ENCODE results near the gene CD14.
A peak's percentile ranks its signal among the peaks of the same experiment; 100 is the strongest.
"Not testable (repeated sequence)": the region's sequence is repeated elsewhere in the genome, so short reads cannot be mapped to it uniquely, and the experiment has no call there.

Gene CD14

GRCh38 chr5:140639148-140639981 lies 6.4 kb upstream of the CD14 start, which contains the start of gene TMCO6:
Gene TMCO6 (plus strand): TSS chr5:140639451. CDS start chr5:140639528, 77 bp downstream.
- TF ChIP-seq, protein P1, sequence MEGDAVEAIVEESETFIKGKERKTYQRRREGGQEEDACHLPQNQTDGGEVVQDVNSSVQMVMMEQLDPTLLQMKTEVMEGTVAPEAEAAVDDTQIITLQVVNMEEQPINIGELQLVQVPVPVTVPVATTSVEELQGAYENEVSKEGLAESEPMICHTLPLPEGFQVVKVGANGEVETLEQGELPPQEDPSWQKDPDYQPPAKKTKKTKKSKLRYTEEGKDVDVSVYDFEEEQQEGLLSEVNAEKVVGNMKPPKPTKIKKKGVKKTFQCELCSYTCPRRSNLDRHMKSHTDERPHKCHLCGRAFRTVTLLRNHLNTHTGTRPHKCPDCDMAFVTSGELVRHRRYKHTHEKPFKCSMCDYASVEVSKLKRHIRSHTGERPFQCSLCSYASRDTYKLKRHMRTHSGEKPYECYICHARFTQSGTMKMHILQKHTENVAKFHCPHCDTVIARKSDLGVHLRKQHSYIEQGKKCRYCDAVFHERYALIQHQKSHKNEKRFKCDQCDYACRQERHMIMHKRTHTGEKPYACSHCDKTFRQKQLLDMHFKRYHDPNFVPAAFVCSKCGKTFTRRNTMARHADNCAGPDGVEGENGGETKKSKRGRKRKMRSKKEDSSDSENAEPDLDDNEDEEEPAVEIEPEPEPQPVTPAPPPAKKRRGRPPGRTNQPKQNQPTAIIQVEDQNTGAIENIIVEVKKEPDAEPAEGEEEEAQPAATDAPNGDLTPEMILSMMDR (IDR thresholded peaks at IDR 0.05; ENCODE audit: insufficient read depth, low read length, poor library complexity, severe bottlenecking) = peak; percentile 43
- TF ChIP-seq EZH2phosphoT487 (conservative IDR thresholded peaks at IDR 0.05; ENCODE audit: low read length) = no peak
- 0 out of 2 replicates have a peak, but pooled peaks cover 5% of the 10 kb centered on the region for H3F3A ChIP-seq (ENCODE audit: insufficient read depth)
- 0 out of 2 replicates have a peak within 1 kb of the TSS, but pooled peaks have one; percentile 25 for H3K27ac ChIP-seq (ENCODE audit: low read depth, low read length)
- no peaks in the 10 kb centered on the region for H3K9me2 ChIP-seq (replicated peaks; ENCODE audit: insufficient read depth, low read length)
- no peaks in the 10 kb centered on the region for H3K36me3 ChIP-seq (ENCODE audit: low read length)
- peaks cover 10% of the 10 kb centered on the region for H3K79me2 ChIP-seq (ENCODE audit: insufficient read depth, low read length)
- no peaks in the 10 kb centered on the region for H4K20me1 ChIP-seq (ENCODE audit: low read depth, low read length)
- H3K27me3 ChIP-seq (ENCODE audit: low read length) = no peaks in the 10 kb centered on the region
- peak within 1 kb of the TSS; percentile 71 for H3K4me3 ChIP-seq (ENCODE audit: insufficient read depth, low read length, poor library complexity, severe bottlenecking)
- peak within 1 kb of the TSS; percentile 67 for H3K4me2 ChIP-seq (ENCODE audit: low read depth, low read length, poor library complexity, severe bottlenecking)
- no peaks in the 10 kb centered on the region for H3K9me3 ChIP-seq (ENCODE audit: insufficient read depth, low read length)
- H3K9ac ChIP-seq (ENCODE audit: low read length) = peak within 1 kb of the TSS; percentile 97
- H2AFZ ChIP-seq (ENCODE audit: low read depth, low read length, severe bottlenecking) = peak within 1 kb of the TSS; percentile 98

DNA sequence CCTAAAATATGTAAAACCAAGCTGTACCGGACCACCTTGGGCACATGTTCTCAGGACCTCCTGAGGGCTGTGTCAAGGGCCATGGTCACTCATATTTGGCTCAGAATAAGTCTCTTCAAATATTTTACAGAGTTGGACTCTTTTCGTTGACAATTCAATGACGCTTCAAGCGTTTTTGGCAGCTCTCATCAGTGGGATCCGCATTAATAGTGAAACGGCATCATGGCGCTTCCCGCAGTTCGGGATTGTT lies 5.8 kb upstream of the CD14 start:
- H3K9ac ChIP-seq (ENCODE audit: low read length) = peak overlapping the region; percentile 97
- H3K4me2 ChIP-seq (ENCODE audit: low read depth, low read length, poor library complexity, severe bottlenecking) = peak overlapping the region; percentile 67
- peak overlapping the region; percentile 43 for H3K4me3 ChIP-seq (ENCODE audit: insufficient read depth, low read length, poor library complexity, severe bottlenecking)

DNA sequence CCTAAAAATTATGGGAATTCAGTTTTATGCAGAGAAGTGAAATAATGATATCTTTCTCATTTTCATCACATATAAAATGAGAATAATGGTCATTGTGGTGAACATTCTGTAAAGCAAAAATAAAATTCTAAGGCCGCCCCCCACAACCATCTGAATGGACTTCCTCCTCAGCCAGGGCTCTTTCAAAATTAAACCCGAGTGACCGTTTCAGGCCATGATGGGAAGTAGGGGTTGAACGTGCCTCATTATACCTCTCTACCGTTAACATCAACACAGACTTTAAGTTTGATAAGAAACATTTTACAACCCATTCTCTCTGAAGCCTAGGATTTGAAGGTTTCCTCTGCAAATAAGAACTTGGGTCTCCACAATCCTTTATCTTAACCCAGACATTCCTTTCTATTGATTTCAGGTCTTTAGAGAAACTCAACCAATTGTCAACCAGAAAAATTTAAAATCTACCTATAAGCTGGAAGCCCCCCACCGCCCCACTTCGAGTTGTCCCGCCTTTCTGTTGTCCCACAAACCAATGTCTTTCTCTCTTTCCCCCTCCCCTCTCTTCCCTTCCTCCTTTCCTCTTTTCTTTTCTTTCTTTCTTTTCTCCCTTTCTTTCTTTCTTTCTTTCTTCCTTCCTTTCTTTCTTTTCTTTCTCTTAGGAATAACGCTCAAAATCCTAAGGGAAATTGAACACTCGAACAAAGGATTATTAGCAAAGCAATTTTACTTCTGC lies 4.6 kb upstream of the CD14 start:
- H3K4me3 ChIP-seq (ENCODE audit: insufficient read depth, low read length, poor library complexity, severe bottlenecking) = no peak overlapping the region
- TF ChIP-seq, protein P1 (IDR thresholded peaks at IDR 0.05; ENCODE audit: insufficient read depth, low read length, poor library complexity, severe bottlenecking) = no peak
- TF ChIP-seq EZH2phosphoT487 (conservative IDR thresholded peaks at IDR 0.05; ENCODE audit: low read length) = no peak

More for the DNA sequence above, 5.8 kb upstream of the CD14 start:
- H3K36me3 ChIP-seq (ENCODE audit: low read length); H4K20me1 ChIP-seq (ENCODE audit: low read depth, low read length); H3K9me3 ChIP-seq (ENCODE audit: insufficient read depth, low read length); H3K27ac ChIP-seq (ENCODE audit: low read depth, low read length); H3F3A ChIP-seq (ENCODE audit: insufficient read depth); H3K27me3 ChIP-seq (ENCODE audit: low read length); H3K9me2 ChIP-seq (replicated peaks; ENCODE audit: insufficient read depth, low read length): not testable (repeated sequence)
- peaks cover 10% of the 10 kb centered on the region for H3K79me2 ChIP-seq (ENCODE audit: insufficient read depth, low read length)
- H2AFZ ChIP-seq (ENCODE audit: low read depth, low read length, severe bottlenecking) = peak overlapping the region; percentile 98

More for the DNA sequence above, 4.6 kb upstream of the CD14 start:
- H3F3A ChIP-seq (ENCODE audit: insufficient read depth) = 0 out of 2 replicates have a peak, but pooled peaks cover 5% of the 10 kb centered on the region
- H3K27ac ChIP-seq (ENCODE audit: low read depth, low read length) = no peak overlapping the region
- H3K79me2 ChIP-seq (ENCODE audit: insufficient read depth, low read length) = peaks cover 10% of the 10 kb centered on the region
- H3K4me2 ChIP-seq (ENCODE audit: low read depth, low read length, poor library complexity, severe bottlenecking) = no peak overlapping the region
- H4K20me1 ChIP-seq (ENCODE audit: low read depth, low read length) = no peaks in the 10 kb centered on the region
- H3K27me3 ChIP-seq (ENCODE audit: low read length) = no peaks in the 10 kb centered on the region
- H2AFZ ChIP-seq (ENCODE audit: low read depth, low read length, severe bottlenecking) = no peak overlapping the region
- H3K9me2 ChIP-seq (replicated peaks; ENCODE audit: insufficient read depth, low read length) = no peaks in the 10 kb centered on the region
- no peaks in the 10 kb centered on the region for H3K9me3 ChIP-seq (ENCODE audit: insufficient read depth, low read length)
- H3K9ac ChIP-seq (ENCODE audit: low read length) = no peak overlapping the region
- no peaks in the 10 kb centered on the region for H3K36me3 ChIP-seq (ENCODE audit: low read length)
